ENCODE data around the gene SLC9A9. TPM values are rescaled to one million over a fixed set of nuclear protein-coding genes. Genes with fewer than 3 reads are reported as not detected.

SLC9A9 gene
- total and polyA plus RNA-seq, 8 donors = 0.58 to 29.7 (median 14.0) TPM

DNA sequence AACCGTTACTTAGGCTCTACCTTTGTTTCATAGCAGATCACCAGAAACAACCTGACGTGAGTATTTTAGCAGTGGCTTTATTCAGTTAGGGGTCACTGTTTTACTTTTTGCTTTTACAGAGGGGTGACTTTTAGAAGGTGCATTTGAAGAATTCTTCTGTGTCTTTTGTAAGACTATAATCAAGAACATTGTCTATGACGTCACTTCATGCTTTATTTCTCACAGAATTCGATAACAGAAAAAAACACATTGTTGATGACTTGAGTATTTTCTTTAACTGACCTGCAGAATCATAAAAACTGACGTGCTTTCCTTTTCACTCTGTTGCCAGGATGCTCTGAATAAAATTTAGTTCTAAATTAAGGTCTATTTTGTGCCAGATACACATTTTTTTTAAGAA, 244.5 kb downstream of the SLC9A9 start:
- H3K4me1 ChIP-seq = peaks cover 0 to 14% (median 4%) of the 10 kb centered on the region in 4 donors
- TF ChIP-seq, protein P1, sequence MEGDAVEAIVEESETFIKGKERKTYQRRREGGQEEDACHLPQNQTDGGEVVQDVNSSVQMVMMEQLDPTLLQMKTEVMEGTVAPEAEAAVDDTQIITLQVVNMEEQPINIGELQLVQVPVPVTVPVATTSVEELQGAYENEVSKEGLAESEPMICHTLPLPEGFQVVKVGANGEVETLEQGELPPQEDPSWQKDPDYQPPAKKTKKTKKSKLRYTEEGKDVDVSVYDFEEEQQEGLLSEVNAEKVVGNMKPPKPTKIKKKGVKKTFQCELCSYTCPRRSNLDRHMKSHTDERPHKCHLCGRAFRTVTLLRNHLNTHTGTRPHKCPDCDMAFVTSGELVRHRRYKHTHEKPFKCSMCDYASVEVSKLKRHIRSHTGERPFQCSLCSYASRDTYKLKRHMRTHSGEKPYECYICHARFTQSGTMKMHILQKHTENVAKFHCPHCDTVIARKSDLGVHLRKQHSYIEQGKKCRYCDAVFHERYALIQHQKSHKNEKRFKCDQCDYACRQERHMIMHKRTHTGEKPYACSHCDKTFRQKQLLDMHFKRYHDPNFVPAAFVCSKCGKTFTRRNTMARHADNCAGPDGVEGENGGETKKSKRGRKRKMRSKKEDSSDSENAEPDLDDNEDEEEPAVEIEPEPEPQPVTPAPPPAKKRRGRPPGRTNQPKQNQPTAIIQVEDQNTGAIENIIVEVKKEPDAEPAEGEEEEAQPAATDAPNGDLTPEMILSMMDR (IDR thresholded peaks at IDR 0.05) = no peak
- TF ChIP-seq POLR2A (IDR thresholded peaks at IDR 0.05) (no peak), EP300 (IDR thresholded peaks at IDR 0.05) (no peak), POLR2AphosphoS5 (IDR thresholded peaks at IDR 0.05) (no peak)
- no peak overlapping the region for H3K4me3 ChIP-seq
- DNase-seq = no peak
- no peaks in the 10 kb centered on the region for H3K36me3 ChIP-seq
- 93 to 96% (median 94%) methylated on average over 5 of the region's 5 CpGs for WGBS, 5 donors
- no peaks in the 10 kb centered on the region for H3K27me3 ChIP-seq
- no peak overlapping the region for H3K27ac ChIP-seq
- no peaks in the 10 kb centered on the region for H3K9me3 ChIP-seq
- intact Hi-C loops (cut with DNase I; ENCODE audit: low total_unique reads) = no loop called here

GRCh38 chr3:143601723-143602484, 246.4 kb downstream of the SLC9A9 start:
- no peaks in the 10 kb centered on the region for H3K27me3 ChIP-seq
- intact Hi-C loops (cut with DNase I; ENCODE audit: low total_unique reads) = no loop called here
- no peak overlapping the region for H3K4me3 ChIP-seq
- WGBS, 5 donors = 54 to 66% (median 54%) methylated on average over 6 of the region's 6 CpGs
- no peak for TF ChIP-seq POLR2AphosphoS5 (IDR thresholded peaks at IDR 0.05)
- no peak for TF ChIP-seq POLR2A (IDR thresholded peaks at IDR 0.05)
- TF ChIP-seq, protein P1 (IDR thresholded peaks at IDR 0.05) = no peak
- TF ChIP-seq EP300 (IDR thresholded peaks at IDR 0.05) = no peak
- H3K4me1 ChIP-seq = peaks cover 0 to 14% (median 4%) of the 10 kb centered on the region in 4 donors
- H3K27ac ChIP-seq = no peak overlapping the region
- DNase-seq = peak; percentile 27 to 57
- no peaks in the 10 kb centered on the region for H3K9me3 ChIP-seq
- no peaks in the 10 kb centered on the region for H3K36me3 ChIP-seq

- no peak for DNase-seq
- 81 to 94% (median 88%) methylated on average over 4 of the region's 4 CpGs for WGBS, 5 donors
- Histone ChIP-seq H3K4me3 (no peak overlapping the region), H3K4me1 (peaks cover 0 to 14% (median 4%) of the 10 kb centered on the region in 4 donors), H3K9me3 (no peaks in the 10 kb centered on the region), H3K27me3 (no peaks in the 10 kb centered on the region), H3K27ac (no peak overlapping the region), H3K36me3 (no peaks in the 10 kb centered on the region)
- TF ChIP-seq POLR2A (IDR thresholded peaks at IDR 0.05) (no peak), EP300 (IDR thresholded peaks at IDR 0.05) (no peak), POLR2AphosphoS5 (IDR thresholded peaks at IDR 0.05) (no peak)
- TF ChIP-seq, protein P1 (IDR thresholded peaks at IDR 0.05) = no peak
- intact Hi-C loops (cut with DNase I; ENCODE audit: low total_unique reads) = no loop called here
These were observed 247.2 kb downstream of the SLC9A9 start for GRCh38 chr3:143600756-143601718.
